Activated T-helper 1 cell treated with anti-CD3 and anti-CD28 coated beads, Interleukin-2, amount 50 U/mL, for 16 hours (primary cell): Measurements from ENCODE around the gene SLC38A10.
"Not testable (repeated sequence)": the region's sequence is repeated elsewhere in the genome, so short reads cannot be mapped to it uniquely, and the experiment has no call there.

Experiments
- DNase-seq, 2 donors: peaks; one replicate each; pipeline ENCODE4 v3.0.0-alpha.2; 2020; ENCODE audit warnings: low read depth in 1 of 2, low spot score in 1 of 2

SLC38A10 gene

DNA sequence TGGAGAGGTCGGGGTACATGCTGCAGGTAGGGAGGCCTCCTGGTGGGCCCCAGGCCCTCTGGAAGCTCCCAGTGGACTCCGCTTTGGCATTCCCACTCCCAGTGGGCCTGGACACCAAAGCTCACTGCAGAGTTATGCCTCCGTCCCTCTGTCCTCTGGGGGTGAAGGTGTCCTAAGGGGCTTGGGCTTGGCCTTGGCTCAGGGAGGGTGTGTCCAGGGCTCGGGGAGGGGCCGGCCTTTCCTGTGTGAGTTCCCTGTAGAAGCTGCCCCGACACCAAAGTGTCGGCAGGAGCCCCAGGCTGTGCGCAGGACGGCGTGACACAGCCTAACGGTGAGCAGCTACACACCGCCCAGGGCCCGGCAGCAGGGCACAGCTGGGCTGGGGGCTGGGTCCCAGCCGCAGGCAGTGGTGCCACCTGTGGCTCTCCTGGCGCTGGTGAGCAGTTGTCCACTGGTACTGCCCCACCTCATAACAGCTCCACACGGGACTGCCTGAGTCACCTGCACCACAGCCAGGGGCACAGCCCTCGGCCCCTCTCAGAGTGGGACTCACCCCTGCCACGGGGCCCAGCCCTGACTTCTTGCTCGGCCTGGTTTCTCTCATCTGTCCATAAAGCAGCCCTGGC lies 62.4 kb downstream of the SLC38A10 start:
- DNase-seq: no peak

DNA sequence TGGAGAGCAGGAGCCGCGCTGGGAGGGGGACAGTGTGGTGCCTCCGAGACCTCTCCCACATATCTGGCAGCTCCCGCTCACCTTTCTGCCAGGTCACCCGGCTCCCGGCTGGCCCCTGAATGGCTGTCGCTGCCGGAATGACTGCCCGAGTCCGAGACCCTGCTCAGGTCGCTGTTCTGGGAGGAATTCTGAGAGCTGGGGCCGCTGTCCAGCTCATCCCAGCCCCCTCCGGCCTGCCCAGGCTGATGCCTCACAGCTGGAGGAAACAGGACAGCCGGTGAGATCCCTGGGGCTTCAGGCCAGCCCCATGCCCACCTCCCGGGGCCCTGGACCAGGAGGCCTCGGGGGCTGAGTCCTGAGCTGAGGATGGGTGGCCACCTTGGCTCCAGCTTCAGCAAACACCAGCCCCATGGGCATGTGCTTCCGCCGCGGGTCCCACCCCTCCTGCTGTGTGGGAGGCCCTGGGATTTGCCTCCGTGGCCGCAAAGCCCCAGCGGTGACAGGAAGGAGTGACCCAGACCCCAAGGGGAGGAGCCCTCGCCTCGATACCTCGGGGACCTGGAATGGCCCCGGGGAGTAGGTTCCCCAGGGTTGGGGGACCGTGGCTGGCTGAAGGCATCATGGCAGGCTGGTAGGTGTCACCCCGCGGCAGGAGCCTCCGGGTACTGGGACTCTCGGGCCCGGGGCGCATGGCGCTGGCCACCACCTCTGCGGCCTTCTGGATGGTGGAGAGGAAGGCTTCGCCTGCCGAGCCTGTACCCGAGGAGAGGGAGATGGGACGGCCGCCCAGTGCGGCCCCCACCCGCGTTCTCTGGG lies 63.1 kb downstream of the SLC38A10 start:
- DNase-seq: no peak

DNA sequence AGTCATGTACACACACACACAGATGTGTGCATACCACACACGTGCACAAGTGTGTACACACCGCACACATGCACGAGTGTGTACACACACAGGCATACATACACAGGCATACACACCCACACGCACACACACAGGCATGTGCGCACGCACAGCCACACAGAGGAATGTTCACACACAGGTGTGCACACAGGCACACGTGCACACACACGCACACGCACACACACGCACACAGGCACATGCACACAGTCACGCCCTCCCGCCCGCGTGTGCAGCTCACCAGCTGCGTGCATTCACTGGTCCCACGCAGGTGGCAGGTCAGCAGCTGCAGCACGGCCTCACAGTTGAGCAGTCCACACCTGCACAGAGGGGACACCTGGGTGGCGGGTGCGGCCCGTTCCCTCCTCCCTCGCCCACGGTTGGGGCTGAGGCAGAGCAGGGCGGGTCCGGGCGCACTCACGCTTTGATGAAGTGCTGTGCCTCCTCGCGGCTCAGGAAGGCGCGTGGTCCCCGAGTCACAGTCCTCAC lies 63.9 kb downstream of the SLC38A10 start:
- no peak for DNase-seq

DNA sequence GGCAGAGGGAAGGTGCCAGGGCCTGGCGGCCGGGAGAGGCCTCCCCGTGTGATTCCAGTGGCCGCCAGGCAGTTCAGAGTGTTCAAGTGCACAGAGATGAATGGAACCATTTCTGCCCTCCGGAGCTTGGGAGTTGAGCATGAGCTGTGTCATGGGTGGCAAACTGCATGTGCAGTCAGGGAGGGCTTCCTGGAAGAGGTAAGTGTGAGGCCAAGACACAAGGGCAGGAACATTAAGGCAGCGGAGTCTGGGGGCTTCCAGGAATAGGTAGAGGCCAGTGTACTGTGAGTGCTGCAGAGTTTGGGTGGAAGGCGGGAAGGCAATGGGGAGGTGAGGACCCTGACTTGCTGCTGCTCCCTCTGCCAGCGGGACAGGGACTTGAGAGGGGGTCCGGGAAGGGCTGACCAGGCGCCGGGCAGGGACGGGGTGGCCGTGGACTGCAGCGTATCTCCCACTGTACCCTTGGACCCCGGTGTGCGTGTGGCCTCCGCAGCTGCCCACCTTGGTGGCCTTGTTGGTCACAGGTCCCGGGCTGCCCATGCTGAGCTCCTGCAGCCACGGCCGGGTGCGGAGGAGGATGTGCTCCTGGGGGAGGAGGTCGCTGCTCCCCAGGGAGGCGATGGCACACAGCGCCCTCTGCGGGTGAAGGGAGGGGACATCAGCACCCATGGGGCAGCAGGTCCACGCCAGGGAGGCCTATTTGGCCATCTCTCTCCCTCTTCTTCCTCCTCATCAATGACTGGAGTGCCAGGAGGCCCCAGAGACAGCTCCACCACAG lies 64.9 kb downstream of the SLC38A10 start:
- no peak for DNase-seq

DNA sequence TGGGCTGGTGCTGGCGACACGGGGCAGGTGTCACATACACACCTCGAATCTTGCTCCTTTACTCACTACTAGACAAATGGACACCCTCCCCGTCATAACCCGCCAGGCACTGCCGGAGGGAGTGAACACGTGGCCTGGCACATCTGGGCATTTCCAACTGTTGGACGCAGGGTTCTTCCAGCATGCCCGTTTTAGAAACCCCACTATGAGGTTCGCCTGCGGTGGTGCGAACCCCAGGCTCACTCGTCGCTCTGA lies 65.5 kb downstream of the SLC38A10 start:
- no peak for DNase-seq

DNA sequence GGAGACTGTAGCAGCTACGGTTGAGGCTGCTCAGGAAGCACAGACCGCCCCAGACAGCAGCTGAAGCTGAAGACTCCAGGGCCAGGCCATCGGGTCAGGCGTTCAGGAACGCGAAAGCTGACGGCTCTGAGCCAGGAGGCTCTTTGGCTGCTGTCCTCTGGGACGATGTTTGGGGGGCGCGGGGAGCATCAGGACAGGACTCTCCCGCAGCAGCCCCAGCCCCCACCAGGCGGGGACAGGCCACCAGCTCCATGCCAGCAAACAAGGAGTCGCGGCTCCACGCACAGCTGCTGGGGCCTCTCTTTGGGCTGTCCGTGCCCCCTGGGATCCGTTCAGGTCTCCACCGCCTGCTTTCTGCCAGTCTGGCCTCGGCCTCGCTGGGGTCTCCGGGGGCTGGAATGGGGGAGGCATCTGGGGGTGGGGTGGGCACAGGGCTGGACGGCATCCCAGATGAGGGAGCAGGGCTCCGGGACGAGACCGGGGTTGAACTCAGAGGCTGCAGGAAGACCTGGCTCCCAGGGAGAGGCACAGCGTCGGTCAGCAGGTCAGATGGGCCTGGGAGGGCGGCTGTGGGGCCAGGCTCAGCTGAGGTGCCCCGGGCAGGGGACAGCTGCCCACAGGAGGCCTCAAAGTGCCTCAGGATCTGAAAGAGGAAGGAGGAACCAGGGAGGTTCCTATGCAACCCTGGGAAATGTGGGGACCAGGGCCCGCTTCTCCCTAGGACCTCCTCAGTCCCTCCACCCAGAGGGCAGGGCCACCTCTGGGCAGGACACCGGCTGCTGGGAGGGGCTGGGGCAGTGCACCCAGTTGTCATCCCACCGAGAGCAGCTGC lies 66.1 kb downstream of the SLC38A10 start:
- DNase-seq: no peak

DNA sequence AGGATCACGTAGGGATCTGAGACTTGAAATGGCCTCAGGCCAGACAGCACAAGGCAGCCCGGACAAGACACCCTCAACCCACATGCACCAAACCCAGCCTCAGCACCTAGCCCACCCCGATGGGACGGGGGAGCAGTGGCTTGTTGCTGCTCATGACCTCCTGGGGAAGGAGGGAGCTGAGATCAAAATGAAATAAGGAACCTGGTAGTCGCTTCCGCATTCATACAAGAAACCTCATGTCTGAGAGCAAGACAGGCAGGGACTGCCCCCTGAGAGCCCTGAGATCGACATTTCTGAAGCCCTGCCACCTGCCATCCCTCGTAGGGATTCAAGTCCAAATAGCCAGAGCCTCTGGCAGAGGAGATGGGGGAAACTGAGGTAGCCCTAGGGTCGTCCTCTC lies 66.7 kb downstream of the SLC38A10 start:
- DNase-seq: no peak

DNA sequence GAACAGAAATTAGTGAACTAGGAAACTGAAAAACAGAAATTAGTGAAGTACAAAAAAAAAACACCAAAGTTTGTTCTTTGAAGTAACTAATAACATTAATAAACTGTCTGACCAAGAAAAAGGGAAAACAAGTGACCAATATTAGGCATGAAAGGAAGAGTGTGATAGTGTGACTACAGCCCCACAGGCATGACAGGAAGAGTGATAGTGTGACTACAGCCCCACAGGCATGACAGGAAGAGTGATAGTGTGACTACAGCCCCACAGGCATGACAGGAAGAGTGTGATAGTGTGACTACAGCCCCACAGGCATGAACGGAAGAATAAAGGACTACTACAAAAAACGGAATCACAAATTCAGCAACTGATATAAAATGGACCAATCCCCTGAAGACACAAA lies 67.5 kb downstream of the SLC38A10 start:
- not testable (repeated sequence) for DNase-seq

DNA sequence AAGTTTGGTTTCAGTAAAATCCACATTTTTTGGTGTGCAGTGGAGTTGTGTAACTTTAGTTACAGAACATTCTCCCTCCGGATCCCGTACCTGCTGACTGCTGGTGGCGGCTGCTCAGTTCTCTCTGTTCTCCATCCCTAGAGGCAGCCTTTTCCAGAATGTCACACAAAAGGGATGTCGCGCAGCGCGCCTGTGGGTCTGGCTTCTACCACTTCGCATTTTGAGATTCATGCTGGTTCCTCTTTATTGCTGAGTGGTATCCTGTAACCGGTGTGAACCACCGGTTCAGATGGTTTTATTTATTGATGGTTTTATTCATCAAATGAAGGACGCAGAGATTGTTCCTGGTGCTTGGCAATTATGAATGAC lies 71.4 kb downstream of the SLC38A10 start:
- no peak for DNase-seq

DNA sequence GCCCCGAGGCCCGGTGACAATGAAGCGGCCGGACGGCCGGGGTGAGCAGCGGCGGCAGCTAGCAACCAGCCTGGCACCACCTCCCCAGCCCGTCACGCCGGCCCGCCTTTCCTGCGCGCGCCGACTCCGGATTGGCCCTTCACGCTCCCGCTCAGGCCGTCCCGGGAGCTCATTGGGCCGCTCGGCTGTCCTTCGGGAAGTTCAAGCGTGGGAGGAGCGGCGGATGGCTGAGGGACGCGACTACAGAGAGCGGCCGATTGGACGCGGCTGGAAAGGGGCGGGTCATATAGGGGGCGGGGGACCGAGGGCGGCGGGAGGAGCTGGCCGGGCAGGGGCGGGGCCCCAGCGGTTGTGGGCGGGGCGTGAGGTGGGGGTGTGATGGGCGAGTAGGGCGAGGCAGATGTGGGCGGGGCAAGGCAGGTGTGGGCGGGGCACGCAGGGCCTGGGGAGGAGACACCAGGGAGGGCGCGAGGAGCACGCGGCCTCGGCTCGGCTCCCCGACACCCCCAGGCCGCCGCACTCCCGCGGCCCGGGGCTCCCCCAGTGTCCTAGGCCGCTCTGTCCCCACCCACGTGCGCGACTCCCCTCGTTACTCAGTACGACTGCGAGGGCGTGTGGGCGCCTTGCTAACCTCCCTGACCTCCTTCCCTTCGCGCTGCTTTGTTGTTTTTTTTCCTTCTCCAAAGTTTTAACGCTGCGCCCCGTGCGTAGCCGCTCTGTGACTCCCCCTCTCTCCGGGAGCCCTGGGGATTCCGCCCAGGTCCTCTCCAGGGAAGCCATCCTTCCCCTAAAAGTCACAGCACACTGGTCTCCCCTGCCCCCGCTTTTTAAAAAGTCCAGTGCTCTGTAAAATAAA lies 72.0 kb downstream of the SLC38A10 start, which contains the start of gene CEP131:
CEP131 (minus strand) TSS at position 60 of the 856 bp plus-strand sequence. CDS start 2,909 bp downstream, outside the sequence.
- peak; percentile 100 for DNase-seq

DNA sequence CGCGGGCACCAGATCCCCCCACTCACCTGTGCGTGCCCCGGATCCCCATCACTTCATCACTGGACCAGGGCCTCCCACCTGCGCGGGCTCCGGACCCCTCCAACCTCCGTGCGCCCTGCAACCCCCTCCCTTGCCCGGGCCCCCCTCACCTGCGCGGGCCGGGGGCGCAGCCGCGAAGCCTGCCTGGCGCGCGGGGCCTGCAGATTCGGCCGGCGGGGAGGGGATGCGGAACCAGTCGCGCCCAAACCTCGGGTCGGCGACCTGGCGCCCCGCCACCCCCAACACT lies 72.5 kb downstream of the SLC38A10 start:
- no peak for DNase-seq

DNA sequence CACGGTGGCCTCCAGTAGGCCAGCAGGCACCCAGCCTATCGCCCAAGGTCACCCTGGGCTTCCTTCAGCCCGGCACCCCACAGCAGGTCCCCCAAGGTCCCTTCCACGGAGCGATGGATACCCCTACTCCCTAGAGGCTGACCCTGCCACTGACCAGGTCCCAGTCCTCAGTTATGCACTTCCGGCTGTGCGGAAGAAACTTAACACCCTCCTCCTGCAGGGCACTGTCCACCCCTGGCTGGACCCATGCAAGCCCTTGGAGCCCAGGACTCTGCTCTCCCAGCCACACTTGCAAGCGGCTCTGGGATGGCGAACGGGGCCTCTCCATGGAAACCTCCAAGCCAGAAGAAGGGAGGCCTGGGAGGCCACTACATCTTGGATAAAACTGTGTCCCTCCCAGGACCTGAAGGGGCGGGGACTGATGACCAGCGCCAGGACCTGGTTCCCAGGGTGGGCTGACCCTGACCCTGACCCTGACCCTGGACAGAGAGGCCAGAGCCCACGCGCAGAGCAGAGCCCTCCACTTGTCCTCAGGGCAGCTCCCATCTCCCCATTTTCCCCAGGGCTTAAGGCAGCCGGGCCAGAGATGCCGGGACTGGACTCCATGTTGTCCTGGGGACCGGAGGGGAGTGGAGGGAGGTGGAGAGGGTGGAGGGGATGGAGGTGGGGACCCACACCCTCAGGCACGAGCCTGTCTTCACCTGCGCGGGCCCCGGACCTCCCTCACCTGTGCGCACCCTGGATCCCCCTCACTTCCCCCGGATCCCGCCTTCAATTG lies 73.1 kb downstream of the SLC38A10 start:
- no peak for DNase-seq

DNA sequence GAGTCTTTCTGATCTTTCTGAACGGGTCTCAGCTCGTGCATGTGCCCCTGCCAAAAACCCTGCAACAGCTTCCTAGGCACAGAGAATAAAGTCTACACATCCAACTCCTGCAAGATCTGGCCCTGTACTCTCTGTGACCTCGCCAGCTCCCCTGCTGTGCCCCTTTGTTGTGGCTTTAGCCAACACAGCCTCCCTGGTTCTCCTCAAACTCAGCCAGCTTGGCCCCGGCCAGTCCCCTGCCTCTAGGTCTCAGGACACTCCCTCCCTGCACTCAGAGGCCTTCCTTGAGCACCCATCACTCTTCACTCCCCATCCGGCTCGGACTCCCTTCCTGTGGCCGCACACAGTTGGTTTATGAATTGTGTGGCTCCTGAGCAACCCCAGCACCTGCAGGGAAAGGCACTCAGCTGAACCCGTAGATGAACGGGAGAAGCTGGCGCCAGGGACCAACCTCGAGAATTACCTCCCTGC lies 73.7 kb downstream of the SLC38A10 start:
- no peak for DNase-seq

DNA sequence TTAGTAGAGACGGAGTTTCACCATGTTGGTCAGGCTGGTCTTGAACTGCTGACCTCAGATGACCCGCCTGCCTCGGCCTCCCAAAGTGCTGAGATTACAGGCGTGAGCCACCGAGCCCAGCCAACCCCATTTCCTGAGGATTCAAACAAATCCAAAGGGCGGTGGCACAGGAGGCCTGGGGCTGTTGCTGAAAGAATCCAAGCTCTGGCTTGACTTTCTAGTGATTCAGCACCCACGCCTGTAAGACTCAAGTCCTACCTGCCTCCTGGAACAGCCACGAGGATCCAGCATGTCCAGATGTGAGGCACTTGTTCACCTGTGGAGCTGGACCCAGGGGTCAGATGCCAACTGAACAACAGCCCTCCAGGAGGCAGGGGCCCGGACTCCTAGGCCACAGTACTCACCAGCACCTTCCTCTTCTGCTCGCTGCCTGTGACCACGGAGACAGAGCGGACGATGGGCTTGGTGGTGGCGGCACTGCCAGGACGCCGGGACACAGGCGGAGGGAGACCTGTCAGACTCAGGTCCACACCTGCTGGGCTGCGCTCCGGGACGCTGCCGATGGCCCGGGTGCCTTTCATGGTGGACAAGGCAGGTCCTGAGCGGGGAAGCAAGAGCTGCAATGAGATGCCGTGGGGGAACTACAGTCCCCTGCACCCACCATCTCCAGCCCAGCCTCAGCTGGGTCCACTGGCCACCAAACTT lies 75.5 kb downstream of the SLC38A10 start:
- DNase-seq: no peak

DNA sequence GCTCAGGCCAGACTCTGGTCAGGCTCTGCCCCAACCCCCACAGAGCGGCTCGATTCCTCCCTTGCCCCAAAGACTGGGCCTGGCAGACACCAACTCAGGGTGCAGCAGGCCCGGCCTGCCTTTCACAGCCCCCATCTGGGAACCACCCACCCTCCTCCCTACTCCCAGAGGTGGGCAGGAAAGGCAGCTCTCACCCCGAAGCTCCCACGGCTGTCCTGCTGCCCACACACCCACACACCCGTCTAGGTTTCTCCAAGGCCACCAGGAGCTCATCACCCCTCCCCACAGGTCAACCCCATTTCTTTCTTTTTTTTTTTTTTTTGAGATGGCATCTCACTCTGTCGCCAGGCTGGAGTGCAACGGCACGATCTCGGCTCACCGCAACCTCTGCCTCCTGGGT lies 76.1 kb downstream of the SLC38A10 start:
- no peak for DNase-seq

DNA sequence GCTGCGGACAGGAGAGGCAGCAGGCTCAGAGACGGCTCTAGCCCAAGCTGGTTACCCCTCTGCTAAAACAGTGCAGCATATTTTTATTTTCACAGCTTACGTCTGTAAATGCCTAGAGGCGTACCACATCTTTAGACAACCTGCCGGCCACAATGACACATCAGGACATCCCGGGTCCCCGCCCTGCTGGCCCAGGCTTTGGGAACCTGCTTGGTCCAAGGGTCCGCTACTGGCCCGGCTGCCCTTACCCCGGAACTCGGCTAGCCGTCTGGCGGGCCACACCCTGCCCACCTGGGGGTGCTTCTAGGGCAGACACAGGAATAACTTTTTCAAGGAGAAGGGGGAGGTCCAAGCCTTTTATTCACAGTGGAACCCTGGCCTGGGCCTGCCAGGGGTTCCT lies 76.6 kb downstream of the SLC38A10 start:
- no peak for DNase-seq

DNA sequence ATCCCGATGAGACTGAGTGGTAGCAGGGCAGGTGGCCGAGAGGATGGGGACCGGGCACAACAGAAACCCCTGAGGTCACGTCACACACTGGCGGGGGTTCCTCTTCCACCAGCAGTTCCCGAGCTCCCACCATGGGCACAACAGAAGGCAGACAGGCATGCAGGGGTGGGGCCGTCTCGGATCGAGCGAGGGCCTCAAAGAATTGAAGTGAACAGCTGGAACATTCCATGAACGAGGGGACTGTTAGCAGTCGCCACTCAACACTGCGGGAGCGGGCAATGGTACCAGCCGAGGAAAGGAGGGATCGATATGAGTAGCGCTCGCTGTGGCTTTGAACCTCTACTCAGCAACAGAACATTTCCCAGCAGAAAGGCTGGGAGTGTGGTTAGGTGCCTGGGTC lies 77.6 kb downstream of the SLC38A10 start:
- DNase-seq: no peak

DNA sequence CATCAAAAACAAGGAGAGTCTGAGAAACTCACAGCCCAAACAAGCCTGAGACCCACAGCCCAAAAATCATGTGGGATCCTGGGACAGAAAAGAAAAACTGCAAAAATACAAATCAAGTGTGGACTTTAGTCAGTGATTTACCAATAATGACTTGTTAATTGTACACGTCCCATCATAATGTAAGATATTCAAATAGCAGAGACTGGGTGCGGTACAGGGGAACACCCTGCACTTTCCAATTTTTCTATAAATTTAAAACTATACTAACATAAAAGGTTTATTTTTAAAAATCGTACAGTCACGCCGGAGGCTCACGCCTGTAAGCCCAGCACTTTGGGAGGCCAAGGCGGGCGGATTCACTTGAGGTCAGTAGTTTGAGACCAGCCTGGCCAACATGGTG lies 81.1 kb downstream of the SLC38A10 start:
- DNase-seq: no peak

DNA sequence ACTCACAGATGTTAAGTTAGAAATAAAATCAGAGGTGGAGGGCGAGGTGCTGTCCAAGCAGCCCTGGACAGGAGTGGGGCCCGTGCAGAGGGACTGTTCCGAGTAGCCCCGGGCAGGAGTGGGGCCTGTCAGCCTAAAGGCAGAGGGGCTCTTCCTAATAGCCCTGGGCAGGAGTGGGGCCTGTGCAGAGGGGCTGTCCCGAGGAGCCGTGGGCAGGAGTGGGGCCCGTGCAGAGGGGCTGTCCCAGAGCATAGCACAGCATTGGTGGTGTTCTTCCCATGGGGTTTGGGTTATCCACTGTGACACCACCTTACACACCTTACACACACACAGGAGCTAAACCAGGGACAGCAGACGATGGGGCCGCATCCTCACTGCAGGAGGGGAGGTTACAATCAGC lies 82.7 kb downstream of the SLC38A10 start:
- DNase-seq: no peak
